ENCODE results near the gene SORCS2. TPM values are rescaled to one million over a fixed set of nuclear protein-coding genes. Genes with fewer than 3 reads are reported as not detected.

Gene SORCS2
- total RNA-seq, 1 donor from 2014 or later: 5.2 TPM

- Mint-ChIP-seq H3K9me3 (peaks cover 8% of the 10 kb centered on the region), H3K27me3 (ENCODE audit: insufficient read depth, low read depth) (peaks cover 7% of the 10 kb centered on the region), H3K4me1 (peaks cover 35% of the 10 kb centered on the region), H3K36me3 (no peaks in the 10 kb centered on the region), H3K4me3 (no peak overlapping the region), H3K27ac (no peak overlapping the region)
- no peaks in the 10 kb centered on the region for H3K79me2 ChIP-seq (ENCODE audit: low read depth)
- H3K27me3 ChIP-seq: no peaks in the 10 kb centered on the region
- H3K27ac ChIP-seq: no peak overlapping the region
- peaks cover 12% of the 10 kb centered on the region for H3K4me1 ChIP-seq
- H3K9me3 ChIP-seq (ENCODE audit: low read depth): no peaks in the 10 kb centered on the region
- H4K20me1 ChIP-seq (ENCODE audit: low read depth): peaks cover 7% of the 10 kb centered on the region
- H3K9ac ChIP-seq: no peak overlapping the region
- no peak for DNase-seq (ENCODE audit: low spot score)
- no peak overlapping the region for H2AFZ ChIP-seq (replicated peaks)
- no peak for TF ChIP-seq EZH2phosphoT487 (IDR thresholded peaks at IDR 0.05)
- no peak for TF ChIP-seq CTCF (IDR thresholded peaks at IDR 0.05)
- TF ChIP-seq EZH2 (IDR thresholded peaks at IDR 0.05): no peak
- no peak overlapping the region for H3K4me2 ChIP-seq
- H3F3A ChIP-seq (ENCODE audit: low read depth): no peaks in the 10 kb centered on the region
- no peaks in the 10 kb centered on the region for H3K36me3 ChIP-seq
- H3K4me3 ChIP-seq: no peak overlapping the region
Measured at GRCh38 chr4:7252510-7253340, 60.4 kb downstream of the SORCS2 start.

- TF ChIP-seq CTCF (IDR thresholded peaks at IDR 0.05) (no peak), EZH2phosphoT487 (IDR thresholded peaks at IDR 0.05) (no peak), EZH2 (IDR thresholded peaks at IDR 0.05) (no peak)
- Mint-ChIP-seq H3K36me3 (no peaks in the 10 kb centered on the region), H3K4me3 (no peak overlapping the region), H3K9me3 (peaks cover 8% of the 10 kb centered on the region), H3K27me3 (ENCODE audit: insufficient read depth, low read depth) (peaks cover 7% of the 10 kb centered on the region), H3K27ac (no peak overlapping the region), H3K4me1 (peaks cover 35% of the 10 kb centered on the region)
- Histone ChIP-seq H3K79me2 (ENCODE audit: low read depth) (no peaks in the 10 kb centered on the region), H3K36me3 (no peaks in the 10 kb centered on the region), H3F3A (ENCODE audit: low read depth) (no peaks in the 10 kb centered on the region), H3K27ac (no peak overlapping the region), H3K9ac (no peak overlapping the region), H3K4me3 (no peak overlapping the region), H3K27me3 (no peaks in the 10 kb centered on the region), H4K20me1 (ENCODE audit: low read depth) (peaks cover 7% of the 10 kb centered on the region), H3K9me3 (ENCODE audit: low read depth) (no peaks in the 10 kb centered on the region), H2AFZ (replicated peaks) (no peak overlapping the region), H3K4me2 (no peak overlapping the region), H3K4me1 (peaks cover 12% of the 10 kb centered on the region)
- DNase-seq (ENCODE audit: low spot score): no peak
Measured at GRCh38 chr4:7253341-7253700, 61.0 kb downstream of the SORCS2 start.

GRCh38 chr4:7253837-7254236 lies 61.5 kb downstream of the SORCS2 start:
- Histone ChIP-seq H4K20me1 (ENCODE audit: low read depth) (peaks cover 7% of the 10 kb centered on the region), H3K4me1 (peaks cover 12% of the 10 kb centered on the region), H3K4me2 (no peak overlapping the region), H2AFZ (replicated peaks) (no peak overlapping the region), H3K27ac (no peak overlapping the region), H3K9ac (no peak overlapping the region), H3K4me3 (no peak overlapping the region), H3K27me3 (no peaks in the 10 kb centered on the region), H3F3A (ENCODE audit: low read depth) (no peaks in the 10 kb centered on the region), H3K9me3 (ENCODE audit: low read depth) (no peaks in the 10 kb centered on the region), H3K79me2 (ENCODE audit: low read depth) (no peaks in the 10 kb centered on the region), H3K36me3 (no peaks in the 10 kb centered on the region)
- Mint-ChIP-seq H3K27ac (no peak overlapping the region), H3K36me3 (no peaks in the 10 kb centered on the region), H3K27me3 (ENCODE audit: insufficient read depth, low read depth) (peaks cover 7% of the 10 kb centered on the region), H3K4me3 (no peak overlapping the region), H3K4me1 (peaks cover 35% of the 10 kb centered on the region), H3K9me3 (peaks cover 4% of the 10 kb centered on the region)
- TF ChIP-seq EZH2phosphoT487 (IDR thresholded peaks at IDR 0.05) (no peak), EZH2 (IDR thresholded peaks at IDR 0.05) (no peak), CTCF (IDR thresholded peaks at IDR 0.05) (no peak)
- no peak for DNase-seq (ENCODE audit: low spot score)

Measured in neural progenitor cell (in vitro differentiated cells).